HCT116 (cell line): ENCODE data around the gene PAQR7. TPM values are rescaled to one million over a fixed set of nuclear protein-coding genes. Genes with fewer than 3 reads are reported as not detected.

Source experiments
- ATAC-seq: fragments of 200-7000 bp; cut with Tn5 transposase; 2 replicates; pipeline ENCODE4 v1.9.1; 2020; ENCODE audit warnings: mild to moderate bottlenecking, moderate library complexity
- BruUV-seq: library from RNA; stranded (reverse); fragments of 400-500 nt; replicated peaks from 2 replicates; lab custom pipeline; 2021; lab: Mats Ljungman, UMichigan
- CTCF ChIA-PET: fragments of 300-600 bp; sonication (Branson Sonifier 250); formaldehyde crosslinking; loops from one replicate; lab custom pipeline; 2021; ENCODE audit warnings: antibody characterized with exemption; lab: Charles Lee
- POLR2A ChIA-PET: fragments of 300-600, 350-600 bp; sonication (Branson Sonifier 250); formaldehyde crosslinking; loops from one replicate; lab custom pipeline; 2021; ENCODE audit warnings: antibody characterized with exemption; lab: Charles Lee
- RAD21 ChIA-PET, 2 experiments: fragments of 300-600 bp; sonication (Branson Sonifier 250); formaldehyde crosslinking; loops; one replicate each; lab custom pipeline; 2023; ENCODE audit warnings: low total read pairs in 2 of 2; ENCODE audit not compliant: uncharacterized antibody in 2 of 2, unreplicated experiment in 2 of 2, low non-redundant PET in 1 of 2; lab: Charles Lee
- DNase-seq: peaks from one replicate; pipeline ENCODE4 v3.0.0-alpha.2; 2010; ENCODE audit warnings: low read depth, low spot score
- H2AFZ ChIP-seq: fragments of 200-600 bp; shearing (Covaris generic), sonication (generic); 2 replicates; pipeline ENCODE4 v1.6.1; 2017; ENCODE audit warnings: low read depth, mixed run types, mixed read lengths, antibody characterized with exemption, low read length; ENCODE audit not compliant: poor library complexity, severe bottlenecking
- H3K27ac ChIP-seq: 2 replicates; pipeline ENCODE4 v1.5.1; 2012; ENCODE audit warnings: low read depth, low read length
- H3K27me3 ChIP-seq: fragments of 200-600 bp; sonication (generic); 2 replicates; pipeline ENCODE4 v1.6.1; 2016; ENCODE audit warnings: mixed run types, low read length, mixed read lengths; ENCODE audit not compliant: insufficient read depth
- H3K36me3 ChIP-seq, 2 experiments: fragments of 200-500 bp in 1 of 2; fragments of 200-600 bp in 1 of 2; sonication (Bioruptor generic) in 1 of 2; sonication (generic) in 1 of 2; 2 replicates each; pipeline versions ENCODE4 v1.5.1 to v1.6.1; 2014 to 2016; ENCODE audit warnings: low read length in 2 of 2, inconsistent platforms in 1 of 2, mixed read lengths in 1 of 2, mixed run types in 1 of 2; ENCODE audit not compliant: insufficient read depth in 2 of 2, control insufficient read depth in 1 of 2
- H3K4me1 ChIP-seq, 2 experiments: fragments of 200-600 bp in 1 of 2; sonication (generic) in 1 of 2; 2 replicates each; pipeline versions ENCODE4 v1.5.1 to v1.6.1; 2012 to 2017; ENCODE audit warnings: low read length in 2 of 2, inconsistent platforms in 1 of 2, mild to moderate bottlenecking in 1 of 2, mixed read lengths in 1 of 2, mixed run types in 1 of 2, moderate library complexity in 1 of 2; ENCODE audit not compliant: insufficient read depth in 2 of 2, control insufficient read depth in 1 of 2
- H3K4me2 ChIP-seq: fragments of 200-600 bp; sonication (generic); 2 replicates; pipeline ENCODE4 v1.6.1; 2017; ENCODE audit warnings: mixed run types, low read length, mixed read lengths
- H3K4me3 ChIP-seq, 2 experiments: fragments of 200-600 bp in 1 of 2; sonication (generic) in 1 of 2; replicated peaks in 1 of 2; 2 replicates each; pipeline ENCODE4 v1.5.1; 2011 to 2016; ENCODE audit warnings: low read length in 2 of 2, control low read depth in 1 of 2, low read depth in 1 of 2, mild to moderate bottlenecking in 1 of 2, mixed read lengths in 1 of 2, mixed run types in 1 of 2
- H3K79me2 ChIP-seq: fragments of 200-600 bp; sonication (generic); 2 replicates; pipeline ENCODE4 v1.6.1; 2017; ENCODE audit warnings: mild to moderate bottlenecking, mixed run types, low read length, moderate library complexity, mixed read lengths; ENCODE audit not compliant: insufficient read depth
- H3K9ac ChIP-seq: fragments of 200-600 bp; sonication (generic); 2 replicates; pipeline ENCODE4 v1.6.1; 2016; ENCODE audit warnings: low read length, mixed read lengths
- H3K9me2 ChIP-seq: fragments of 200-600 bp; sonication (generic), shearing (Covaris generic); 2 replicates; pipeline ENCODE4 v1.6.1; 2017; ENCODE audit warnings: mixed run types, mild to moderate bottlenecking, moderate library complexity; ENCODE audit not compliant: insufficient read depth
- H3K9me3 ChIP-seq, 2 experiments: fragments of 200-500 bp in 1 of 2; fragments of 200-600 bp in 1 of 2; sonication (Bioruptor generic) in 1 of 2; sonication (generic) in 1 of 2; 2 replicates each; pipeline ENCODE4 v1.6.1; 2014 to 2017; ENCODE audit warnings: low read length in 2 of 2, mixed read lengths in 2 of 2, inconsistent platforms in 1 of 2, low read depth in 1 of 2, mild to moderate bottlenecking in 1 of 2, mixed run types in 1 of 2, moderate library complexity in 1 of 2; ENCODE audit not compliant: control insufficient read depth in 1 of 2, insufficient read depth in 1 of 2
- H4K20me1 ChIP-seq: fragments of 200-600 bp; sonication (generic), shearing (Covaris generic); 2 replicates; pipeline ENCODE4 v1.6.1; 2017; ENCODE audit warnings: mixed run types, mild to moderate bottlenecking, moderate library complexity; ENCODE audit not compliant: insufficient read depth
- CBX3 ChIP-seq: IDR thresholded peaks from 2 replicates; pipeline ENCODE4 v1.6.1; 2012; ENCODE audit warnings: low read depth
- EGR1 ChIP-seq: IDR thresholded peaks from 2 replicates; pipeline ENCODE4 v1.6.1; 2012; ENCODE audit warnings: low read depth
- ELF1 ChIP-seq: IDR thresholded peaks from 2 replicates; pipeline ENCODE4 v1.6.1; 2012; ENCODE audit warnings: low read depth, borderline replicate concordance
- EZH2 ChIP-seq: fragments of 200-600 bp; sonication (generic); IDR thresholded peaks from 2 replicates; pipeline ENCODE4 v1.6.1; 2017; ENCODE audit warnings: antibody characterized with exemption, mixed run types
- POLR2A ChIP-seq: IDR thresholded peaks from 2 replicates; pipeline ENCODE4 v1.7.0; 2011; ENCODE audit warnings: borderline replicate concordance; ENCODE audit not compliant: insufficient read depth, insufficient read length; ENCODE audit errors: extremely low read depth
- POLR2AphosphoS5 ChIP-seq: IDR thresholded peaks from 2 replicates; pipeline ENCODE4 v1.6.1; 2011; ENCODE audit warnings: mild to moderate bottlenecking, low read depth, low read length, moderate library complexity
- RAD21 ChIP-seq: IDR thresholded peaks from 2 replicates; pipeline ENCODE4 v1.6.1; 2012; ENCODE audit warnings: low read depth, mild to moderate bottlenecking
- SIN3A ChIP-seq: IDR thresholded peaks from 2 replicates; pipeline ENCODE4 v1.6.1; 2012; ENCODE audit warnings: low read depth
- SRF ChIP-seq: IDR thresholded peaks from 2 replicates; pipeline ENCODE4 v1.6.1; 2012; ENCODE audit warnings: low read depth
- TCF7L2 ChIP-seq: IDR thresholded peaks from 2 replicates; pipeline ENCODE4 v1.7.0; 2011; ENCODE audit warnings: borderline replicate concordance, inconsistent platforms; ENCODE audit not compliant: insufficient read depth, insufficient read length; ENCODE audit errors: extremely low read depth
- YY1 ChIP-seq: IDR thresholded peaks from 2 replicates; pipeline ENCODE4 v1.6.1; 2011; ENCODE audit warnings: low read length, low read depth, moderate library complexity, mild to moderate bottlenecking; ENCODE audit not compliant: insufficient replicate concordance; ENCODE audit errors: extremely low read depth
- ZNF274 ChIP-seq: fragments of 200-500 bp; sonication (Bioruptor generic); IDR thresholded peaks from 2 replicates; pipeline ENCODE4 v1.6.1; 2014; ENCODE audit warnings: mild to moderate bottlenecking, low read depth, low read length, inconsistent platforms
- intact Hi-C: fragments of 100-400 bp; cut with micrococcal nuclease; formaldehyde crosslinking; loops from 2 replicates; pipeline ENCODE4 v1.10.0; 2022
- total RNA-seq: library from RNA; stranded (reverse); gene quantifications from one replicate; pipeline ENCODE4 v1.2.1, GENCODE V29; 2021; ENCODE audit not compliant: unreplicated experiment
- TF ChIP-seq, protein P1 (sequence below): IDR thresholded peaks from 2 replicates; pipeline ENCODE4 v1.6.1; 2012
- TF ChIP-seq, protein P2 (sequence below): IDR thresholded peaks from 2 replicates; pipeline ENCODE4 v1.6.1; 2012; ENCODE audit warnings: low read depth
- TF ChIP-seq, protein P3 (sequence below): IDR thresholded peaks from 2 replicates; pipeline ENCODE4 v1.6.1; 2012

PAQR7 gene
- total RNA-seq, 1 experiment from 2014 or later = 13.1 TPM

DNA sequence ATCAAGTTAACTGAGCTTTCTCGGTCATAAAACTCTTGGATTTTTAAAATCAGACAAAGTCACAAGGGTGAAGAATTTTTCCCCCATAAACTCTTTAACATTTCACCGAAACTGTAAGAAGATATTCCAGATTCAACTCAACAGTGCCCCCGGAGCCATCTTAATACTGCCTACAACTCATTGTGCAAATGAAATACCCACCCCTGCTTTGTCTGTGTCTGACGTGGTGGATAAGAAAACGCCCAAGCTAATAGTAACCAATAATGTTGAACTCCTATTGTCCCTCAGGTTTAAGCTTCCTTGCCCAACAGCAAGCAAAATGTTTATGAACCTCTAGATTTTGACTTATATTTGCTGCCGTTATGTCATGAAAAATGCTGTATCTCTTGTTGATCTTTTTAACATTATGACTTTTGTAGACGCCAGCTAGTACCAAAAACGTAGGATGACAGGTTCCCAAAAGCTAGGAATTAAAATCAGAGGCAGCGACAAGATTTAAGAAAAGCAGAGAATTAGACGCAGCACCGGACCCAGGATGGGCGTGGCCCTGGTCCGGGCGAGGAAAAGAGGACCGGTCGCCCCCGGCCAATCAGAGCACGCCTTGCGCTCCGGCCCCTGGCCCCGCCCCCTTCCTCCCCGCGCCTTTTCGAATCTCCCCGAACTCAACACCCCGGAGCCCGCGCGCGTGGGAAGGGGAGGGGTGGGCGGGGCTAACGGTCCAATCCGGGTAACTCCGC, 29.6 kb upstream of the PAQR7 start (continued):
- TF ChIP-seq YY1 = no peak
- TF ChIP-seq, protein P1, sequence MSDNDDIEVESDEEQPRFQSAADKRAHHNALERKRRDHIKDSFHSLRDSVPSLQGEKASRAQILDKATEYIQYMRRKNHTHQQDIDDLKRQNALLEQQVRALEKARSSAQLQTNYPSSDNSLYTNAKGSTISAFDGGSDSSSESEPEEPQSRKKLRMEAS = peak; percentile 66
- TF ChIP-seq CBX3 = no peak
- no peak for TF ChIP-seq TCF7L2
- TF ChIP-seq, protein P2, sequence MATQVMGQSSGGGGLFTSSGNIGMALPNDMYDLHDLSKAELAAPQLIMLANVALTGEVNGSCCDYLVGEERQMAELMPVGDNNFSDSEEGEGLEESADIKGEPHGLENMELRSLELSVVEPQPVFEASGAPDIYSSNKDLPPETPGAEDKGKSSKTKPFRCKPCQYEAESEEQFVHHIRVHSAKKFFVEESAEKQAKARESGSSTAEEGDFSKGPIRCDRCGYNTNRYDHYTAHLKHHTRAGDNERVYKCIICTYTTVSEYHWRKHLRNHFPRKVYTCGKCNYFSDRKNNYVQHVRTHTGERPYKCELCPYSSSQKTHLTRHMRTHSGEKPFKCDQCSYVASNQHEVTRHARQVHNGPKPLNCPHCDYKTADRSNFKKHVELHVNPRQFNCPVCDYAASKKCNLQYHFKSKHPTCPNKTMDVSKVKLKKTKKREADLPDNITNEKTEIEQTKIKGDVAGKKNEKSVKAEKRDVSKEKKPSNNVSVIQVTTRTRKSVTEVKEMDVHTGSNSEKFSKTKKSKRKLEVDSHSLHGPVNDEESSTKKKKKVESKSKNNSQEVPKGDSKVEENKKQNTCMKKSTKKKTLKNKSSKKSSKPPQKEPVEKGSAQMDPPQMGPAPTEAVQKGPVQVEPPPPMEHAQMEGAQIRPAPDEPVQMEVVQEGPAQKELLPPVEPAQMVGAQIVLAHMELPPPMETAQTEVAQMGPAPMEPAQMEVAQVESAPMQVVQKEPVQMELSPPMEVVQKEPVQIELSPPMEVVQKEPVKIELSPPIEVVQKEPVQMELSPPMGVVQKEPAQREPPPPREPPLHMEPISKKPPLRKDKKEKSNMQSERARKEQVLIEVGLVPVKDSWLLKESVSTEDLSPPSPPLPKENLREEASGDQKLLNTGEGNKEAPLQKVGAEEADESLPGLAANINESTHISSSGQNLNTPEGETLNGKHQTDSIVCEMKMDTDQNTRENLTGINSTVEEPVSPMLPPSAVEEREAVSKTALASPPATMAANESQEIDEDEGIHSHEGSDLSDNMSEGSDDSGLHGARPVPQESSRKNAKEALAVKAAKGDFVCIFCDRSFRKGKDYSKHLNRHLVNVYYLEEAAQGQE = no peak
- TF ChIP-seq RAD21 = no peak
- peak; percentile 66; the same call in 1 of the 2 replicates for TF ChIP-seq EGR1
- no peak for TF ChIP-seq ZNF274
- no peak for TF ChIP-seq POLR2A
- peak; percentile 62; the same call in 1 of the 2 replicates for TF ChIP-seq SIN3A
- TF ChIP-seq EZH2 = no peak

DNA sequence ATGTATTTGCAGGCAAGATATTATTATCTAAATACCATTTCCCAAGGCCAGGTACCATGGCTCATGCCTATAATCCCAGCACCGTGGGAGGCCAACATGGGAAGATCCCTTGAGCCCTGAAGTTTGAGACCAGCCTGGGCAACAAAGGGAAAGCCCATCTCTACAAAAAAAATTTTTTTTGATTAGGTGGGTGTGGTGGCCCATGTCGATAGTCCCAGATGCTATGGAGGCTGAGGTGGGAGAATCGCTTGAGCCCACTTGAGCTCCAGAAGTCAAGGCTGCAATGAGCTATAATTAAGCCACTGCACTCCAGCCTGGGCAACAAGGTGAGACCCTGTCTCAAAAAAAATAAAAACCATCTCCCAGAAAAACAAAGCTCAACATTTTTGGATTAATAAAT, 28.5 kb upstream of the PAQR7 start:
- Histone ChIP-seq H3K4me2 (peak overlapping the region; percentile 93; the same call in 1 of the 2 replicates), H4K20me1 (peaks cover 10% of the 10 kb centered on the region), H3K9me3 (no peaks in the 10 kb centered on the region), H3K27ac (no peak overlapping the region), H3K36me3 (peaks cover 41 to 52% of the 10 kb centered on the region in 2 experiments), H3K9me2 (no peaks in the 10 kb centered on the region), H3K79me2 (peaks cover 59% of the 10 kb centered on the region), H3K4me1 (peaks cover 5 to 23% of the 10 kb centered on the region in 2 experiments), H3K4me3 (no peak overlapping the region)
- BruUV-seq = no TSS peak
- CTCF ChIA-PET = interaction anchor here (0.6 to 4.2 kb wide), 3 partner anchors 8 to 593 kb away, joined by 4 to 22 read pairs (median 12); no protein-coding TSS in a partner anchor
- DNase-seq (no peak), ATAC-seq (no peak)
- intact Hi-C loops = no loop called here
- no peak for TF ChIP-seq SRF
- TF ChIP-seq, protein P1 = no peak
- TF ChIP-seq, protein P3, sequence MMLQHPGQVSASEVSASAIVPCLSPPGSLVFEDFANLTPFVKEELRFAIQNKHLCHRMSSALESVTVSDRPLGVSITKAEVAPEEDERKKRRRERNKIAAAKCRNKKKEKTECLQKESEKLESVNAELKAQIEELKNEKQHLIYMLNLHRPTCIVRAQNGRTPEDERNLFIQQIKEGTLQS = no peak
- TF ChIP-seq POLR2AphosphoS5 = no peak
- TF ChIP-seq ELF1 = no peak
- TF ChIP-seq, all 23 proteins: peak for 0
- Histone ChIP-seq H3K27me3 (no peaks in the 10 kb centered on the region), H3K9ac (0 out of 2 replicates have a peak overlapping the region, but pooled peaks have one; percentile 85), H2AFZ (no peak overlapping the region)
- POLR2A ChIA-PET = no interaction called here
- RAD21 ChIA-PET = no interaction called here
